K562 (cell line): ENCODE measurements around the gene FCSK. TPM values are rescaled to one million over a fixed set of nuclear protein-coding genes. Genes with fewer than 3 reads are reported as not detected.

ENCODE experiments used
- ATAC-seq: fragments of 200-7000 bp; cut with Tn5 transposase; 3 replicates; pipeline ENCODE4 v1.9.1; 2020; ENCODE audit warnings: moderate library complexity
- BruUV-seq: library from RNA; stranded (reverse); fragments of 400-500 nt; replicated peaks from 2 replicates; lab custom pipeline; 2021; lab: Mats Ljungman, UMichigan
- CTCF ChIA-PET: fragments of 300-600 bp; formaldehyde crosslinking; extraction: SDS; loops from one replicate; lab custom pipeline; 2021; ENCODE audit warnings: low intra/inter-chr PET ratio; lab: Yijun Ruan, JAX
- POLR2A ChIA-PET: fragments of 300-600, 350-650 bp; sonication (Branson Sonifier 250); formaldehyde crosslinking; extraction: SDS; loops from one replicate; lab custom pipeline; 2021; ENCODE audit warnings: antibody characterized with exemption, inconsistent platforms; lab: Yijun Ruan, JAX
- DNase-seq, 4 experiments: peaks; one replicate each; pipeline versions ENCODE4 v3.0.0 to v3.0.0-alpha.2; 2011 to 2018; ENCODE audit warnings: low spot score in 3 of 4, mixed read lengths in 3 of 4; ENCODE audit errors: extremely low read depth in 1 of 4
- FAIRE-seq: peaks from 2 replicates; lab custom pipeline; 2011; peaks lifted over from hg19 to GRCh38; lab: Jason Lieb, UNC
- H2AFZ ChIP-seq: 2 replicates; pipeline ENCODE4 v1.6.0; 2011; ENCODE audit warnings: low read depth, low read length, control low read depth, inconsistent platforms
- H3K27ac ChIP-seq: fragments of 200-600 bp; 3 replicates; pipeline ENCODE4 v1.8.0; 2011; ENCODE audit warnings: low read depth, mild to moderate bottlenecking, control low read depth, inconsistent platforms, low read length, moderate library complexity, mixed read lengths; ENCODE audit errors: extremely low read depth
- H3K27me3 ChIP-seq, 2 experiments: fragments of 300-600 bp in 1 of 2; 2 replicates in 1 of 2; 3 replicates in 1 of 2; pipeline versions ENCODE4 v1.6.0 to v1.8.0; 2011; ENCODE audit warnings: inconsistent platforms in 2 of 2, low read length in 2 of 2, mild to moderate bottlenecking in 1 of 2, mixed read lengths in 1 of 2, moderate library complexity in 1 of 2; ENCODE audit not compliant: control insufficient read depth in 2 of 2, insufficient read depth in 2 of 2
- H3K36me3 ChIP-seq: fragments of 300-600 bp; 3 replicates; pipeline ENCODE4 v1.8.0; 2011; ENCODE audit warnings: mild to moderate bottlenecking, low read length, inconsistent platforms; ENCODE audit not compliant: control insufficient read depth, insufficient read depth
- H3K4me1 ChIP-seq, 2 experiments: fragments of 200-600 bp in 1 of 2; replicated peaks in 1 of 2; 2 replicates in 1 of 2; 3 replicates in 1 of 2; pipeline versions ENCODE4 v1.5.1 to v1.8.0; 2011; ENCODE audit warnings: inconsistent platforms in 2 of 2, low read length in 2 of 2, mild to moderate bottlenecking in 1 of 2, mixed read lengths in 1 of 2, moderate library complexity in 1 of 2; ENCODE audit not compliant: control insufficient read depth in 2 of 2, insufficient read depth in 2 of 2
- H3K4me2 ChIP-seq: 2 replicates; pipeline ENCODE4 v1.6.1; 2011; ENCODE audit warnings: low read length, control low read depth, inconsistent platforms, mixed read lengths; ENCODE audit not compliant: insufficient read depth
- H3K4me3 ChIP-seq: fragments of 200-600 bp; sonication (generic), shearing (Covaris generic); 2 replicates; pipeline ENCODE4 v1.5.1; 2016; ENCODE audit warnings: control low read depth, inconsistent platforms
- H3K79me2 ChIP-seq: fragments of 200-600 bp; 3 replicates; pipeline ENCODE4 v1.8.0; 2011; ENCODE audit warnings: low read length, inconsistent platforms; ENCODE audit not compliant: control insufficient read depth, insufficient read depth
- H3K9ac ChIP-seq, 2 experiments: 2 replicates each; pipeline versions ENCODE4 v1.6.0 to v1.6.1; 2011; ENCODE audit warnings: low read depth in 2 of 2, low read length in 2 of 2, control low read depth in 1 of 2, inconsistent platforms in 1 of 2, mild to moderate bottlenecking in 1 of 2, mixed read lengths in 1 of 2; ENCODE audit not compliant: insufficient read depth in 1 of 2
- H3K9me1 ChIP-seq: one replicate; pipeline ENCODE4 v1.6.0; 2011; ENCODE audit warnings: inconsistent platforms, mild to moderate bottlenecking, low read length, moderate library complexity; ENCODE audit not compliant: control insufficient read depth, insufficient read depth
- H3K9me3 ChIP-seq: replicated peaks from 2 replicates; pipeline ENCODE4 v1.5.1; 2011; ENCODE audit warnings: low read depth, low read length, inconsistent platforms; ENCODE audit not compliant: control insufficient read depth, insufficient read depth
- H4K20me1 ChIP-seq: replicated peaks from 2 replicates; pipeline ENCODE4 v1.6.1; 2011; ENCODE audit warnings: low read length, inconsistent platforms, mixed read lengths; ENCODE audit not compliant: control insufficient read depth, insufficient read depth
- EGR1 ChIP-seq: fragments of 450-650 bp; conservative IDR thresholded peaks from 2 replicates; pipeline ENCODE4 v1.6.1; 2017; ENCODE audit warnings: mild to moderate bottlenecking
- FOXM1 ChIP-seq, 2 experiments: fragments of 450-650 bp in 1 of 2; sonication (generic) in 1 of 2; formaldehyde crosslinking in 1 of 2; IDR thresholded peaks; 2 replicates each; pipeline versions ENCODE4 v1.6.1 to v1.9.0; 2017 to 2022; ENCODE audit warnings: low read depth in 2 of 2, mild to moderate bottlenecking in 2 of 2, missing genetic modification reagents in 1 of 2, moderate library complexity in 1 of 2
- MGA ChIP-seq: fragments of 450-650 bp; IDR thresholded peaks from 2 replicates; pipeline ENCODE4 v1.6.1; 2016; ENCODE audit warnings: mild to moderate bottlenecking, moderate library complexity
- SP1 ChIP-seq: sonication (generic); formaldehyde crosslinking; IDR thresholded peaks from 2 replicates; pipeline ENCODE4 v1.8.1; 2022; ENCODE audit warnings: mild to moderate bottlenecking, missing genetic modification reagents
- WGBS: fragments of 100-300 bp; shearing (Covaris generic); methylation state at CpG from one replicate; pipeline ENCODE4 v1.1.6; 2016; ENCODE audit warnings: low coverage, mixed read lengths; ENCODE audit not compliant: insufficient coverage; ENCODE audit errors: missing lambda C conversion rate; 5-methylcytosine and 5-hydroxymethylcytosine counted together
- in situ Hi-C: fragments of 300-500 bp; cut with MboI; formaldehyde crosslinking; loops from 4 replicates; pipeline ENCODE4 v1.15.0; 2018; ENCODE audit warnings: inconsistent platforms, mixed read lengths
- intact Hi-C: fragments of 100-400 bp; cut with micrococcal nuclease; formaldehyde crosslinking; loops from 2 replicates; pipeline ENCODE4 v1.14.2; 2022
- polyA plus RNA-seq, 8 experiments: library from polyadenylated mRNA; depleted of rRNA in 4 of 8; stranded (reverse) in 5 of 8; unstranded in 3 of 8; fragments of >200 nt; fragmentation: Nextera tagmentation in 2 of 8; fragmentation: Illumina TruSeq in 1 of 8; extraction: Ambion mirVana in 2 of 8; extraction: Trizol in 1 of 8; gene quantifications; 2 replicates each; pipeline versions ENCODE4 v1.2.1 to v1.2.3, GENCODE V29; 2011 to 2014; ENCODE audit warnings: inconsistent platforms in 1 of 8, missing spikeins in 1 of 8
- total RNA-seq, 7 experiments: library from RNA; depleted of rRNA in 6 of 7; stranded (reverse); fragments of >200 nt in 6 of 7; fragmentation: Illumina TruSeq in 2 of 7; extraction: Trizol in 2 of 7; gene quantifications; 2 replicates each; pipeline versions ENCODE4 v1.2.1 to v1.2.3, GENCODE V29; 2011 to 2021; ENCODE audit warnings: low replicate concordance in 1 of 7
- TF ChIP-seq, protein P1 (sequence below): sonication (generic); formaldehyde crosslinking; IDR thresholded peaks from 2 replicates; pipeline ENCODE4 v1.8.1; 2023; ENCODE audit warnings: mild to moderate bottlenecking, missing genetic modification reagents

Gene FCSK
- total and polyA plus RNA-seq, 9 of the 15 experiments (the other 6 are each of a cell fraction or from before 2014, with no cell fraction given) = 0.92 to 18.6 (median 8.3) TPM

- TF ChIP-seq SP1 (CRISPR knock-in tag) (no peak), FOXM1 (IDR thresholded peaks at IDR 0.05; ENCODE audit: low read depth) (no peak), FOXM1 (CRISPR knock-in tag; IDR thresholded peaks at IDR 0.05; ENCODE audit: low read depth) (no peak), EGR1 (no peak)
- TF ChIP-seq, all 486 proteins: peak for 0
Measured at GRCh38 chr16:70494777-70495176, 40.4 kb downstream of the FCSK start (continued).

- Histone ChIP-seq H3K9ac (no peak overlapping the region), H3K4me1 (no peaks in the 10 kb centered on the region; a peak in 1 of 5 replicates), H3K9me3 (no peaks in the 10 kb centered on the region), H4K20me1 (no peaks in the 10 kb centered on the region), H3K27ac (no peak overlapping the region), H3K27me3 (no peaks in the 10 kb centered on the region), H3K9me1 (no peaks in the 10 kb centered on the region), H3K4me3 (no peak overlapping the region), H3K36me3 (peaks cover 44% of the 10 kb centered on the region; the same call in 2 of the 3 replicates), H3K4me2 (no peak overlapping the region), H2AFZ (no peak overlapping the region), H3K79me2 (no peaks in the 10 kb centered on the region)
- CTCF ChIA-PET = no interaction called here
- POLR2A ChIA-PET = interaction anchor here (0.7 to 1.1 kb wide), 2 partner anchors 17 to 137 kb away, joined by 3 read pairs; no protein-coding TSS in a partner anchor
- ATAC-seq = no peak
- WGBS = 92% methylated on average over 9 of the region's 9 CpGs
- intact Hi-C loops (no loop called here), in situ Hi-C loops (no loop called here)
- no peak for FAIRE-seq
- DNase-seq = no peak
- no TSS peak for BruUV-seq
- TF ChIP-seq, protein P1, sequence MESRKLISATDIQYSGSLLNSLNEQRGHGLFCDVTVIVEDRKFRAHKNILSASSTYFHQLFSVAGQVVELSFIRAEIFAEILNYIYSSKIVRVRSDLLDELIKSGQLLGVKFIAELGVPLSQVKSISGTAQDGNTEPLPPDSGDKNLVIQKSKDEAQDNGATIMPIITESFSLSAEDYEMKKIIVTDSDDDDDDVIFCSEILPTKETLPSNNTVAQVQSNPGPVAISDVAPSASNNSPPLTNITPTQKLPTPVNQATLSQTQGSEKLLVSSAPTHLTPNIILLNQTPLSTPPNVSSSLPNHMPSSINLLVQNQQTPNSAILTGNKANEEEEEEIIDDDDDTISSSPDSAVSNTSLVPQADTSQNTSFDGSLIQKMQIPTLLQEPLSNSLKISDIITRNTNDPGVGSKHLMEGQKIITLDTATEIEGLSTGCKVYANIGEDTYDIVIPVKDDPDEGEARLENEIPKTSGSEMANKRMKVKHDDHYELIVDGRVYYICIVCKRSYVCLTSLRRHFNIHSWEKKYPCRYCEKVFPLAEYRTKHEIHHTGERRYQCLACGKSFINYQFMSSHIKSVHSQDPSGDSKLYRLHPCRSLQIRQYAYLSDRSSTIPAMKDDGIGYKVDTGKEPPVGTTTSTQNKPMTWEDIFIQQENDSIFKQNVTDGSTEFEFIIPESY (CRISPR knock-in tag) = no peak
- TF ChIP-seq MGA = no peak
Measured at GRCh38 chr16:70495425-70496182, 41.2 kb downstream of the FCSK start.
